HG03025 (cell line): ENCODE results near the gene RAB40C.

Experiments used
- ATAC-seq: cut with Tn5 transposase; IDR thresholded peaks from one replicate; pipeline ENCODE4 v1.9.1; 2021; ENCODE audit warnings: mild to moderate bottlenecking, moderate library complexity; ENCODE audit not compliant: unreplicated experiment, low FRiP score

RAB40C gene

DNA sequence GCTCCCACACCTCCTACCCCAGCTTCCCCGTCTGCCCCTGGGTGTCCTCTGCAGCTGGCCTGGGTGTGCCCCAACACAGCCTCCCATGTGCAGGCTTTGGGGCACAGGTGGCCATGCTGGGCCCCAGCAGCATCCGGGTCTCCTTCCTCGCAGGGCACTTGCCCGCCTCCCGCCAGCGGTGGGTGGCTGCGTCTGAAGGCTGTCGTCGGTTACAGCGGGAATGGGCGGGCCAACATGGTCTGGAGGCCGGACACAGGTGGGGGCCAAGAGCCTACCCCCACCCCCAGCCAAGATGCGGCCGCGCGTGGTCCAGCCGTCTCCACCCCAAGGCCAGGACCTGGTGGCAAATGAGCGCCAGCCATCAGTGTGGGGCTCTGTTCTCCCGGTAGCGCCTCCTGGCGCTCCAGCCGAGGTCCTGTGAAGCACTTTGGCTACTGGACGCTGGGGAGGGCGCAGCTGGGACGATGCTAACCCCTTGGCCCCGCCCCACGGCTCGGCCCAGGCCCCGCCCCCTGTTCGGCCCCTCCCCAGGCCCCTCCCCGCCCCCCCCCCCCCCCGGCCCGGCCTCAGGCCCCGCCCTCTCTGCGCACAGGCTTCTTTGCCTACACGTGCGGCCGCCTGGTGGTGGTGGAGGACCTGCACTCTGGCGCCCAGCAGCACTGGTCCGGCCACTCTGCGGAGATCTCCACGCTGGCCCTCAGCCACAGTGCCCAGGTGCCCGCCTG is 70.8 kb downstream of the RAB40C start:
- ATAC-seq = peak; percentile 41

DNA sequence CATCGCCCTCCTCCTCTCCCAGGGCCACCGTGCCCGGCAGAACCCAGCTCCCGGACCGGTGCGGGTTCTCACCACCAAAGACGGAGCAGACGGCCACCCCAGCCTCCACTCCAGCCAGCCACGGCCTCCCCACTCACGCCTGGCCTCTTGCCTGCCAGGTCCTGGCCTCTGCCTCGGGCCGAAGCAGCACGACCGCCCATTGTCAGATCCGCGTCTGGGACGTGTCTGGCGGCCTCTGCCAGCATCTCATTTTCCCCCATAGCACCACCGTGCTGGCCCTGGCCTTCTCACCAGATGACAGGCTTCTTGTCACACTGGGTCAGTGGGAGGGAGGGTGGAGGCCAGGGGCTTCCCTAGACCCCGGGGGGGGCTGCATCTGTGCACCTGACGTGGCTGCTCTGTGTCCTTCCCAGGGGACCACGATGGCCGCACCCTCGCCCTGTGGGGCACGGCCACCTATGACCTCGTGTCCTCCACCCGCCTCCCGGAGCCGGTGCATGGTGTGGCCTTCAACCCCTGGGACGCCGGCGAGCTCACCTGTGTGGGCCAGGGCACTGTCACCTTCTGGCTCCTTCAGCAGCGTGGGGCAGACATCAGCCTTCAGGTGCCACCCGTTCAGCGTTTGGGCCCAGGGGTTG is 71.4 kb downstream of the RAB40C start:
- peak; percentile 8 for ATAC-seq

- no peak for ATAC-seq
Observed at GRCh38 chr16:662095-662494, 72.2 kb downstream of the RAB40C start.

DNA sequence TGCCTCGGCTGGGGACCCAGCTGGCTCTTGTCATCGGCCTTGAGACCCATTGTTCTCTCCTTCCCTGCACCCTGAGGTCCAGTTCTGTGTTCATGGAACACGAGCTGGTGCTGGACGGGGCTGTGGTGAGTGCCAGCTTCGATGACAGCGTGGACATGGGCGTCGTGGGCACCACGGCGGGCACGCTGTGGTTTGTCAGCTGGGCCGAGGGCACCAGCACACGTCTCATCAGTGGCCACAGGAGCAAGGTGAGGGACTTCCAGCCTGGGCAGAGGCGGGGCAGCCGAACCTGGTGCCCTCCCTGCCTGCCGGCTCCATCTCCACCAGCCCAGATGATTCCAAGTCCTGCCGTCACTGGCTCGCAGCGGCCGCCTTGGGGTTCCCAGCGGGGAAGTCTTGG is 72.7 kb downstream of the RAB40C start:
- ATAC-seq = no peak

GRCh38 chr16:666572-666971 is 76.7 kb downstream of the RAB40C start:
- ATAC-seq = no peak

GRCh38 chr16:667113-667779 is 77.4 kb downstream of the RAB40C start:
- no peak for ATAC-seq

- ATAC-seq = peak; percentile 58
Observed at GRCh38 chr16:667780-668518, 78.1 kb downstream of the RAB40C start, which contains the start of gene RHOT2. Gene RHOT2 (plus strand): TSS chr16:668132. CDS start chr16:668200, 68 bp downstream.

DNA sequence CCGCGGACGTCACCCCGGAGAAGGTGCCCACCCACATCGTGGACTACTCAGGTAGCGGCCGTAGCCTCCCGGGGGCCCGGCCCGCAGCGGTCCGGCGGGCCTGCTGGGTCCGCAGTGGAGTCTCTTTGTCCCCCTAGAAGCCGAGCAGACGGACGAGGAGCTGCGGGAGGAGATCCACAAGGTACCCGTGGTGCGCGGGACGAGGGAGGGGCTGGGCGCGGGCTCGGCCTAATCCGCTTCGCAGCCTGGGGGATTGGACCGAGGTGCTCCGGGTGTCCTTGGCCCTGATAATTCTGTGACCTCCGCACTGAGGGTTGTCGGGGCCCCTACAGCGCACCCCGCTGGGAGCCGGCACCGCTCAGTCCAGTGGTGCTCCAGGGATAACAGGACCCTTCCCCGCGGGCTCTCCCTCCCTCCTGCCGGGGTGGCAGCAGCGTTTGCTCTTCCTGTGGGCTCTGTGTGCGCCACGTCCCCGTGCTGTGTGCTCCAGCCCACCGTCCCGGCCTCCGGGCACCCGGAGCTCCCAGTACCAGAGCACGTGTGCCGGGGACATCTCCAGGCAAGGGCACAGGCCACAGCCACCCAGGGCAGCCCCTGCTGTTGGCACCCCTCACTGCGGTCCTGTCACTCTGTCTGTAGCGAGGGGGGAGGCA is 78.8 kb downstream of the RAB40C start:
- peak; percentile 16 for ATAC-seq

- no peak for ATAC-seq
Observed at GRCh38 chr16:669666-670065, 79.8 kb downstream of the RAB40C start.

DNA sequence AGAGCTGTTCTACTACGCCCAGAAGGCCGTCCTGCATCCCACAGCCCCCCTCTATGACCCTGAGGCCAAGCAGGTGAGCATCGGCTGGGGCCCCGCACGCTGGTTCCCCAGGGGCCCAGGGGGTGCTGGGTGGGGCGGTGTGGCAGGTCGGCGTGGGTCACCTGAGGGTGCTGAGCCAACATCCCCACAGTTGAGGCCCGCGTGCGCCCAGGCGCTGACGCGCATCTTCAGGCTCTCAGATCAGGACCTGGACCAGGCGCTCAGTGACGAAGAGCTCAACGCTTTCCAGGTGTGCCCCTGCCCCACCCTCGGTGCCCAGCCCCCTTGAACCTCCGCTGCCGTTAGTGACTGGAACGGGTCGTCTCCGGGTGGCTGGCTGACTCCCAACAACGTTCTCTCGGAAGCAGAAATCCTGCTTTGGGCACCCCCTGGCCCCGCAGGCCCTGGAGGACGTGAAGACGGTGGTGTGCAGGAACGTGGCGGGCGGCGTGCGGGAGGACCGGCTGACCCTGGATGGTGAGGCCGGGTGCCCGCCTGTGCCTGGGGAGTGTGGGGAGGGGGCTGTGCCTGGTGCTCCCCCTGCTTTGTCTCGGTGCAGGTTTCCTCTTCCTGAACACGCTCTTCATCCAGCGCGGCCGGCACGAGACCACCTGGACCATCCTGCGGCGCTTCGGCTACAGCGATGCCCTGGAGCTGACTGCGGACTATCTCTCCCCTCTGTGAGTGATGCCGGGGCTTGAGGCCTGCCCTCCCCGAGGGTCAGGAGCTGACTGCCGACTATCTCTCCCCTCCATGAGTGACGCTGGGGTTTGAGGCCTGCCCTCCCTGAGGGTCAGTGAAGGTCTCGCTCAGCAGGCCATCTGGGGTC is 80.9 kb downstream of the RAB40C start:
- no peak for ATAC-seq

DNA sequence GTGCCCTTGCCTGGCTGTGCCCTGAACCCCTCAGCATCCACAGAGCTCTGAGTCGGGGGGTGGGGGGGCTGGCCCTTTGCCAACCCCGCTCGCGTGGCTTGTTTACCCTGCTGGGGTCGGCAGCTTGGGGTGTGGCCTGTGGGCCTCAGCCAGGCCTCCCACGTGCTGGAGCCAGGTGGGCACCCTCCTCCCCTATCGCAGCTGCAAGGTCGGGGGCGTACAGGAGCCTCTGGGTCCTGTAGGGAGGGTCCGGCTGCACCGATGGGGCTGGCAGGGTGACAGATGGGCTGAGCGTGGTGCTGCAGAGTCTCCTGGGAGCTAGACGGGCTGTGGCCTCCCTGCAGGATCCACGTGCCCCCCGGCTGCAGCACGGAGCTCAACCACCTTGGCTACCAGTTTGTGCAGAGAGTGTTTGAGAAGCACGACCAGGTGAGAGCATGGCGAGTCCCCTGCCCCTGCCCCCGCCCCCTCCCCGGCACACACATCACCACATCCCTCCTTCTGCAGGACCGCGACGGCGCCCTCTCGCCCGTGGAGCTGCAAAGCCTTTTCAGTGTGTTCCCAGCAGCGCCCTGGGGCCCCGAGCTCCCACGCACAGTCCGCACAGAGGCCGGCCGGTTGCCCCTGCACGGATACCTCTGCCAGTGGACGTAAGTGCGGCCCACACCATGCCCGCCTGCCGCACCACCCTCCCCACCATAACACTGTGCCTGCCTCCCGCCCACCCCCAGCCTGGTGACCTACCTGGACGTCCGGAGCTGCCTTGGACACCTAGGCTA is 81.7 kb downstream of the RAB40C start:
- ATAC-seq = no peak

GRCh38 chr16:672371-672770 is 82.5 kb downstream of the RAB40C start:
- ATAC-seq = no peak

GRCh38 chr16:672851-673250 is 83.0 kb downstream of the RAB40C start:
- ATAC-seq = no peak

GRCh38 chr16:673399-673991 is 83.6 kb downstream of the RAB40C start:
- no peak for ATAC-seq

- no peak for ATAC-seq
Observed at GRCh38 chr16:674214-674881, 84.5 kb downstream of the RAB40C start.

DNA sequence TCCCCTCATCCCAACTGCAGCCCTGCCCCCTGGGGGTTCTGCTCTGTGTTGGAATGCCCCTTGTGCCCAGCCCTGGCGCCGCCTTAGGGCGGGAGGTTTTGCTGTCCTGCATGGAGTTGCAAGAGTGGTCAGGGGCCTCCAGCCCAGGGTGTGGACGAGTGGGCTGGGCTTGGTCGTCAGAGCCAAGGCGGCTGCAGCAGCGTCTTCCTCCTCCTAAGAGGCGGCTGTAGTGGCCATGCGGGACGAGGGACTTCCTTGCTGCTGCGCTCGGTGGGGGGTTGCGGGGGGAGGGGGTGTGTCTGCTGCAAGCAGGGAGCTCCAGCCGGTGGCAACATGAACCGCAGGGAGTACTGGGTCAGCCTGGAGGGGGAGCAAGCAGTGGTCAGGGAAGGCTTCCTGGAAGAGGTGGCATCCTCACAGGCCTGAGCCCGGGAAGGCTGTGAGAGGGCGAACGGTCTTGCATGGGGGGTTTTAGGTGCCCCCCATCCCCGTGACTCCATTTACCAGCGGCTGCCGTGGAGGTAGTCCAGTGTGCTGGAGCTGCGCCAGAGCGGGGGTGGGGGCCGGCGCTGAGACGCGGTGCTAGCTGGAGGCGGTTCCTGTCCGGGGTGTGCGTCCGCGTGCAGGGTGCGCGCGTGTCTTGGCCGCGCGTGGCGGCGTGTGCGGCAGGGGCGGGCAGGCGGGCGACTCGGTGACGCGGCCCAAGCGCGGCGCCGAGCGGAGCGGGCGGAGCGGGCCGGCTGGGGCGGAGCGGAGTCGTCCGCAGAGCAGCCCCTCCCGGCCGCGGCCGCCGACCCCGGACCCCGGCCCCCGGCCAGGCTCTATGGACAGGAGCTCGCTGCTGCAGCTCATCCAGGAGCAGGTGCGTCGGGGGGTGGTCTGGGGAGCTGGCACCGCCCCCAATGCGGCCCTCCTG is 85.4 kb downstream of the RAB40C start, which contains the start of gene RHBDL1:
TSS of gene RHBDL1 (plus strand) at position 704 of the 916 bp plus-strand sequence. CDS start at position 824, 120 bp downstream.
- no peak for ATAC-seq
